ENCODE measurements around the gene SLC38A3. TPM values are rescaled to one million over a fixed set of nuclear protein-coding genes. Genes with fewer than 3 reads are reported as not detected.
"Not testable (repeated sequence)": the region's sequence is repeated elsewhere in the genome, so short reads cannot be mapped to it uniquely, and the experiment has no call there.

Gene SLC38A3
- total RNA-seq, 1 experiment from 2014 or later: 1.1 TPM

- in situ Hi-C loops (cut with HindIII; ENCODE audit: low sequenced_read_pairs): no loop called here
Measured at GRCh38 chr3:50203809-50204803, 965 bp upstream of the SLC38A3 start.

GRCh38 chr3:50205413-50206276 lies 574 bp downstream of the SLC38A3 start:
- in situ Hi-C loops (cut with HindIII; ENCODE audit: low sequenced_read_pairs): no loop called here
- no peak for DNase-seq (ENCODE audit: low spot score)

More at GRCh38 chr3:50203809-50204803, 965 bp upstream of the SLC38A3 start:
- no peak for DNase-seq (ENCODE audit: low spot score)

DNA sequence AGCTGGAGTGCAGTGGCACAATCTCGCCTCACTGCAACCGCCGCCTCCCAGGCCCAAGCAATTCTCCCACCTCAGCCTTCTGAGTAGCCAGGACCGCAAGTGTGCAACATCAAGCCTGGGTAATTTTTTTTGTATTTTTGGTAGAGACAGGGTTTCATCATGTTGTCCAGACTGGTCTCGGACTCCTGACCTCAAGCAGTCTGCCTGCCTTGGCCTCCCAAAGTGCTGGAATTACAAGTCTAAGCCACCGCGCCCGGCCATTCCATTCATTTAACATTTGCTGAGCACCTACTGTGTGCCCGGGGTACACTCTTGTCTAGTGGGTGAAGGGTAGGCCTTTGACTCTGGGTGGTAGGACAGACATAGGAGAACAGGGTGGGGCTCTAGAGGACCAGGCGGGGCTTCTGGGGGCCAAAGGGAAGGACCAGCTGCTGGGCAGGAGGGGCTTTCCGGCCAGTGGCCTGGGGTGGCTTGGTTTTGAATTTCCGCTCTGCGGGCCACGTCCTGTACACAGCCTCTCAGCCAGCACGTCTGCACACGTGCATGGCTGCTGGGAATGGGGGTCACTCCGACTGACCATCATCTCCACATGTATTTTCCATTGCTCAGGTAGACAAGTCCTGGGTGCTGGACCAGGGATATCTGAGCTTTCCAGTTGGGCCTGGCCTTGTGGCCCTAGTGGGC lies 2.4 kb downstream of the SLC38A3 start:
- in situ Hi-C loops (cut with HindIII; ENCODE audit: low sequenced_read_pairs): no loop called here
- no peak for DNase-seq (ENCODE audit: low spot score)

DNA sequence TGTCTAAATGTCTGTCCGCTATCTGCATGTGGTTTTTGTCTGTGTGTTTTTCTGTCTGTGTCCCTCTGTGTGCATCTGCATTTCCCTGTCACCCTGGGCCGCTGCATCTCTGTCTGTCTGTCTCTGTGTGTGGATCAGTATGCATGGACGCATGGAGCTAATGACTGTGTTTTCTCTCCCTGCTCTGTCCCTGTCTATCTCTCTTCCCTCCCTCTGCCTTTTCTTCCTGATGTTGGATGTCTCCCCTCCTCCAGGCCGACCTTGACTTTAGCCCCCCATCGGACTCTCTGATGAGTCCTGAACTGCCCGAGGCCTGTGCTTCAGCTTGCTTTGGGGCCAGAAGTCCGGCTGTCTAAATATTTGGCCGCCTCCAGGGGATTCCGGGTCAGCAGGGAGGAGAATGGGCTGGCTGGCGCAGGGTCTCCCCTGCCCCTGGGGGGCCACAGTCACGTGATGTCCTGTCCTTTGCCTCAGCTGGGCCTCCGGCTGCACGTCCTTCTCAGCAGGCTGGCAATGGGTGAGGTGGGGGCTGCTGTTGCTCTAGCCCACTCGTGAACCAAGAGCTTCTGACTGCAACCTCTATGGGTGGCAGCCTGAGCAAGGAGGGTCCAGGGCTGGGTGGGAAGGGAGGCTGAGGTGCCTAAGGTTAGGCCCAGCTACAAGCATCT lies 3.7 kb downstream of the SLC38A3 start:
- DNase-seq (ENCODE audit: low spot score): no peak
- in situ Hi-C loops (cut with HindIII; ENCODE audit: low sequenced_read_pairs): no loop called here

- in situ Hi-C loops (cut with HindIII; ENCODE audit: low sequenced_read_pairs): no loop called here
Measured at GRCh38 chr3:50210176-50210509, 5.1 kb downstream of the SLC38A3 start.

GRCh38 chr3:50210510-50211367 lies 5.7 kb downstream of the SLC38A3 start:
- DNase-seq (ENCODE audit: low spot score): no peak
- in situ Hi-C loops (cut with HindIII; ENCODE audit: low sequenced_read_pairs): no loop called here

More at GRCh38 chr3:50210176-50210509, 5.1 kb downstream of the SLC38A3 start:
- DNase-seq (ENCODE audit: low spot score): no peak

DNA sequence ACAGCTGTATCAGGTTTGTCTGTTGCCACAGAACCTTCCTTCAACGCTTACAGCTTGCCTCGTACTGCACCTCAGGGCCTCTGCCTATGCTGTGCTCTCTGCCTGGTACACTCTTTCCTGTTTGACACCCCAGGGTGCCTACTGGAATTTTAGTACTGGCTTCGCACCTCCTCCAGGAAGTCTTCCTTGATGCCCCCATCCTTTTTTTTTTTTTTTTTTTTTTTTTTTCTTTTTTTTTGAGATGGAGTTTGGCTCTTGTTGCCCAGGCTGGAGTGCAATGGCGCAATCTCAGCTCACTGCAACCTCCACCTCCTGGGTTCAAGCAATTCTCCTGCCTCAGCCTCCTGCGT lies 6.3 kb downstream of the SLC38A3 start:
- DNase-seq (ENCODE audit: low spot score); in situ Hi-C loops (cut with HindIII; ENCODE audit: low sequenced_read_pairs): not testable (repeated sequence)

GRCh38 chr3:50211930-50212329 lies 6.9 kb downstream of the SLC38A3 start:
- no peak for DNase-seq (ENCODE audit: low spot score)
- in situ Hi-C loops (cut with HindIII; ENCODE audit: low sequenced_read_pairs): no loop called here

- no peak for DNase-seq (ENCODE audit: low spot score)
Measured at GRCh38 chr3:50212502-50212901, 7.4 kb downstream of the SLC38A3 start.

GRCh38 chr3:50212971-50213370 lies 7.9 kb downstream of the SLC38A3 start:
- no peak for DNase-seq (ENCODE audit: low spot score)
- in situ Hi-C loops (cut with HindIII; ENCODE audit: low sequenced_read_pairs): no loop called here

More at GRCh38 chr3:50212502-50212901, 7.4 kb downstream of the SLC38A3 start:
- in situ Hi-C loops (cut with HindIII; ENCODE audit: low sequenced_read_pairs): no loop called here

DNA sequence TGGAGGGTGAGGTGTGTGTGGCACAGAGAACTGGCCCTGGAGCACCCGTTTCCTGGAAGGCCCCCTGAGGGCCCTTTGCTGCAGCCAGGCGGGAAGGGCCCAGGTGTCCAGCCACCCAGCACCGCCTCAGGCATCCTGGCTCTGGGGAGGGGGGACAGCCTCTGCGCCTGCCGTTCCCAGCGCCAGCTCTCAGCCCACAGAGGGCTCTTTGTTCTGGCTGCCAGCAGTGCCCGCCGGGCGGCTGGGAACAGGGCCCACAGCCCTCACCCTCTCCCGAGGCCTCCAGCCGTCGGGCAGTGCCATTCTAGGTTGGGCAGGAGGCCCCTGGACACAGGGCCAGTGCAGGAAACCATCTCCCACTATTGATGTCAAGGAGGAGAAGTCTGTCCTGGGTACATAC lies 8.3 kb downstream of the SLC38A3 start:
- in situ Hi-C loops (cut with HindIII; ENCODE audit: low sequenced_read_pairs): no loop called here
- no peak for DNase-seq (ENCODE audit: low spot score)

DNA sequence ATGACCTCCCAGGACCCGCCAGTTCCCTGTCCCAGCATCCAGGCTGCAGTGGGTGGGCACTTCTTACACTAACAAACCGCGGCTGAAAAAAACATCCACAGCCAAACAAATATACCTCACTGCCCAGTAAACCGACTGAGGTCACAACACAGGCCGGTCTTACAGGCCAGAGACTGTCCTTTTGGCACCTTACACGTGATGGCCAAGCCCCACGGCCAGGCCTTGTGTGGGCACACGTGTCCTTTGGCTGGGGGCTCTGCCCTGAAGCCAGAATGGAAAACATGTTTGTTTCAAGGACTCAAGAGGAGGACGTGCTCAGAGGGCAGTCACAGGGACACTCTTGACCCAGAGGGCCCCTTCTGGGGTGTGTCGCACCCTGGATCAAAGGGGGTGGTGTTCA lies 9.8 kb downstream of the SLC38A3 start:
- in situ Hi-C loops (cut with HindIII; ENCODE audit: low sequenced_read_pairs): no loop called here

GRCh38 chr3:50215529-50215928 lies 10.5 kb downstream of the SLC38A3 start:
- in situ Hi-C loops (cut with HindIII; ENCODE audit: low sequenced_read_pairs): no loop called here
- DNase-seq (ENCODE audit: low spot score): no peak

More for the DNA sequence above, 9.8 kb downstream of the SLC38A3 start:
- no peak for DNase-seq (ENCODE audit: low spot score)

DNA sequence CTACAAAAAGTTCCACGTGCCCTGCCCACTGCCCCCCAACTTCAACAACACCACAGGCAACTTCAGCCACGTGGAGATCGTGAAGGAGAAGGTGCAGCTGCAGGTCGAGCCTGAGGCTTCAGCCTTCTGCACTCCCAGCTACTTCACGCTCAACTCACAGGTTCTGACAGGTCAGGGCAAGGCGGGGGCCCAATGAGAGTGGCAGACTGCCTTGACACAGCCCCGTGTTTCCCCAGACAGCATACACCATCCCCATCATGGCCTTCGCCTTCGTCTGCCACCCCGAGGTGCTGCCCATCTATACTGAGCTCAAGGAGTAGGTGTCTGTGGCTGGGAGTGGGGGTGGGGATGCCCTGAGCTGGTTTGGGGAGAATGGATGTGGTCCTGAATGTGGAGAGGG lies 12.6 kb downstream of the SLC38A3 start:
- no peak for DNase-seq (ENCODE audit: low spot score)
- in situ Hi-C loops (cut with HindIII; ENCODE audit: low sequenced_read_pairs): no loop called here

- in situ Hi-C loops (cut with HindIII; ENCODE audit: low sequenced_read_pairs): no loop called here
- no peak for DNase-seq (ENCODE audit: low spot score)
Measured at GRCh38 chr3:50218448-50218847, 13.4 kb downstream of the SLC38A3 start.

DNA sequence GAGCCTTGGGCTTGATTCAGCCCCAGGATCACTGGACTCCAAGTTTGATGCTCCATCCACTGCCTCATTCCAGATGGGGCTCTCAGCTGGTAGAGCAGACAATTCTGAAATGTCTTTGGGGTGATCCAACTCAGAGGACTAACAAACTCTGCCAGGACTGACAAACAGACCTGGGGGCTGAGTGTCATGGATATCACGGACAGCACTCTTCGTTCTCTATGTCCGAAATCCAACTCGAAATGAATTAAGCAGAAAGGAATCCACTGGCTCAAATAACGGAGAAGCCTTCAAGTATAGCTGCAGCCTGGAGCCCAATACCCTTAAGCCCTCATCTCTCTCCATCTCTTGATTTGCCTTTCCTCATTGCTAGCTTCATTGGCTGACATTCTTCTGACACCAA lies 14.2 kb downstream of the SLC38A3 start:
- DNase-seq (ENCODE audit: low spot score): no peak
- in situ Hi-C loops (cut with HindIII; ENCODE audit: low sequenced_read_pairs): no loop called here

DNA sequence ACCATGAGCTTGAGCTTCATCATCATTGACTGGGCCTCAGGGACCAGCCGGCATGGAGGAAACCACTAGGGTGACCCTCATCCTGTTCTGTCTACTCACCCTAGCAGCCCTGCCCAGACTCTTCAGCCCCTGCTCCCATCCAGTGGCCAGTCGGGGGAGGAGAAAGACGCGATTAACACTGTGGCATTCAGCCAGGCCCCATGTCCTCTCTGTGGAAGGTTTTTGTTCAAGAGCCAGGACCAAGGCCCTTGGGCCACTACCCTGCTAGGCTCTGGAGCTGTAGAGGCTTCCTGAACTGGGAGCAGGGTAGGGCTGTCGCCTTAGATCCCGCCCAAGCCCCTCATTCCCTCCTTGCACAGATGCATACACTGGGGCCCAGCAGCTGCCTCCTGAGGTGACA lies 15.0 kb downstream of the SLC38A3 start:
- DNase-seq (ENCODE audit: low spot score): no peak
- in situ Hi-C loops (cut with HindIII; ENCODE audit: low sequenced_read_pairs): no loop called here

- no peak for DNase-seq (ENCODE audit: low spot score)
- in situ Hi-C loops (cut with HindIII; ENCODE audit: low sequenced_read_pairs): no loop called here
Measured at GRCh38 chr3:50221051-50221410, 16.0 kb downstream of the SLC38A3 start.

All from G401 (cell line).